ENCODE data around the gene P2RX5.
"Not testable (repeated sequence)": the region's sequence is repeated elsewhere in the genome, so short reads cannot be mapped to it uniquely, and the experiment has no call there.

Gene P2RX5

GRCh38 chr17:3712811-3713463, 17.0 kb upstream of the P2RX5 start:
- peak; percentile 18 for DNase-seq

- peak; percentile 92 for DNase-seq
Measured at GRCh38 chr17:3710951-3711383, 15.0 kb upstream of the P2RX5 start.

GRCh38 chr17:3708366-3708765, 12.4 kb upstream of the P2RX5 start:
- no peak for DNase-seq

- not testable (repeated sequence) for DNase-seq
Measured at GRCh38 chr17:3705718-3705984, 9.7 kb upstream of the P2RX5 start.

GRCh38 chr17:3704931-3705717, 9.2 kb upstream of the P2RX5 start:
- no peak for DNase-seq

GRCh38 chr17:3702041-3702539, 6.1 kb upstream of the P2RX5 start:
- DNase-seq: not testable (repeated sequence)

GRCh38 chr17:3699951-3700350, 4.0 kb upstream of the P2RX5 start:
- no peak for DNase-seq

GRCh38 chr17:3698139-3698538, 2.2 kb upstream of the P2RX5 start:
- DNase-seq: no peak

GRCh38 chr17:3697103-3697476, 1.1 kb upstream of the P2RX5 start:
- DNase-seq: no peak

GRCh38 chr17:3695129-3695722, 729 bp downstream of the P2RX5 start:
- no peak for DNase-seq

- DNase-seq: peak; percentile 50
Measured at GRCh38 chr17:3693829-3694231, 2.1 kb downstream of the P2RX5 start.

GRCh38 chr17:3693141-3693540, 2.8 kb downstream of the P2RX5 start:
- no peak for DNase-seq

- DNase-seq: no peak
Measured at GRCh38 chr17:3692346-3692745, 3.6 kb downstream of the P2RX5 start.

GRCh38 chr17:3691617-3692067, 4.3 kb downstream of the P2RX5 start:
- DNase-seq: no peak

GRCh38 chr17:3690094-3690715, 5.8 kb downstream of the P2RX5 start:
- no peak for DNase-seq

GRCh38 chr17:3689262-3690093, 6.5 kb downstream of the P2RX5 start:
- no peak for DNase-seq

- DNase-seq: no peak
Measured at GRCh38 chr17:3688852-3689261, 7.1 kb downstream of the P2RX5 start.

GRCh38 chr17:3688027-3688553, 7.9 kb downstream of the P2RX5 start:
- DNase-seq: no peak

GRCh38 chr17:3685174-3685573, 10.8 kb downstream of the P2RX5 start:
- no peak for DNase-seq

- peak; percentile 70 for DNase-seq
Measured at GRCh38 chr17:3683054-3683511, 12.9 kb downstream of the P2RX5 start.

GRCh38 chr17:3682033-3682432, 13.9 kb downstream of the P2RX5 start:
- no peak for DNase-seq

GRCh38 chr17:3681565-3681964, 14.4 kb downstream of the P2RX5 start:
- DNase-seq: no peak

All from CD4-positive, alpha-beta T cell treated with Interleukin-17A for 1 hour (primary cell).